Aorta (tissue), 5 donors: ENCODE results near the gene CCR5AS. TPM values are rescaled to one million over a fixed set of nuclear protein-coding genes. Genes with fewer than 3 reads are reported as not detected.

Experiments used
- ATAC-seq: fragments of 200-7000 bp; cut with Tn5 transposase; one replicate; pipeline ENCODE4 v1.9.1; 2022; ENCODE audit warnings: moderate library complexity; ENCODE audit not compliant: low FRiP score
- DNase-seq, 2 donors: peaks; one replicate each; pipeline ENCODE4 v3.0.0-alpha.2; 2020
- H3K27ac ChIP-seq, 2 donors: one replicate each; pipeline ENCODE4 v1.5.1; 2013; ENCODE audit warnings: low read length in 2 of 2, mild to moderate bottlenecking in 2 of 2, moderate library complexity in 2 of 2, control low read depth in 1 of 2, inconsistent platforms in 1 of 2, low read depth in 1 of 2
- H3K27me3 ChIP-seq, 2 donors: one replicate each; pipeline ENCODE4 v1.6.1; 2013; ENCODE audit warnings: control low read depth in 1 of 2, low read length in 1 of 2, mild to moderate bottlenecking in 1 of 2, moderate library complexity in 1 of 2; ENCODE audit not compliant: insufficient read depth in 2 of 2, control insufficient read depth in 1 of 2
- H3K36me3 ChIP-seq, 2 donors: one replicate each; pipeline ENCODE4 v1.6.1; 2013; ENCODE audit warnings: control low read depth in 1 of 2, low read length in 1 of 2, mild to moderate bottlenecking in 1 of 2; ENCODE audit not compliant: insufficient read depth in 2 of 2, control insufficient read depth in 1 of 2
- H3K4me1 ChIP-seq, 2 donors: one replicate each; pipeline ENCODE4 v1.6.1; 2013; ENCODE audit warnings: low read length in 2 of 2, control low read depth in 1 of 2, mild to moderate bottlenecking in 1 of 2, moderate library complexity in 1 of 2; ENCODE audit not compliant: insufficient read depth in 2 of 2, control insufficient read depth in 1 of 2
- H3K4me3 ChIP-seq, 2 donors: one replicate each; pipeline ENCODE4 v1.5.1; 2013; ENCODE audit warnings: low read length in 2 of 2, control low read depth in 1 of 2, mild to moderate bottlenecking in 1 of 2
- H3K9me3 ChIP-seq: one replicate; pipeline ENCODE4 v1.6.1; 2013; ENCODE audit warnings: mild to moderate bottlenecking, low read length; ENCODE audit not compliant: control insufficient read depth
- WGBS, 2 donors: extraction: QIAGEN DNeasy Blood & Tissue Kit; methylation state at CpG; one replicate each; pipeline ENCODE4 v1.1.7; 2013; 5-methylcytosine and 5-hydroxymethylcytosine counted together
- intact Hi-C, 2 donors: fragments of 100-400 bp; cut with DNase I; formaldehyde crosslinking; loops; one replicate each; pipeline versions ENCODE4 v1.14.2 to v1.15.0; 2022
- polyA plus RNA-seq, 2 donors: library from polyadenylated mRNA; stranded (reverse); fragments of 200-250 nt; gene quantifications; one replicate each; pipeline ENCODE4 v1.2.3, GENCODE V29; 2013
- total RNA-seq, 2 donors: library from RNA; stranded (reverse); fragmentation: NEBNext Ultra II Directional; extraction: Animal tissue kit (Norgen Biotek cat#: 25700); gene quantifications; one replicate each; pipeline ENCODE4 v1.2.1, GENCODE V29; 2021
- donor health status: healthy with polysubstance abuse.
- donor health status: Bipolar disorder and iron deficiency.
- donor health status: DM: no; HTN: no; CAD: no.
- donor health status: DM: no; HTN: no; CAD: no.
- donor health status: DM: yes; HTN: yes; CAD: no.

Gene CCR5AS

GRCh38 chr3:46325645-46326300 is 81.1 kb downstream of the CCR5AS start:
- no peak for DNase-seq
- Histone ChIP-seq H3K4me1 (no peaks in the 10 kb centered on the region), H3K4me3 (no peak overlapping the region), H3K27ac (no peak overlapping the region), H3K36me3 (no peaks in the 10 kb centered on the region), H3K9me3 (peaks cover 4% of the 10 kb centered on the region), H3K27me3 (no peaks in the 10 kb centered on the region)
- no peak for ATAC-seq
- intact Hi-C loops = no loop called here
- WGBS, 2 donors = 65 to 68% methylated on average over 1 of the region's 1 CpG

DNA sequence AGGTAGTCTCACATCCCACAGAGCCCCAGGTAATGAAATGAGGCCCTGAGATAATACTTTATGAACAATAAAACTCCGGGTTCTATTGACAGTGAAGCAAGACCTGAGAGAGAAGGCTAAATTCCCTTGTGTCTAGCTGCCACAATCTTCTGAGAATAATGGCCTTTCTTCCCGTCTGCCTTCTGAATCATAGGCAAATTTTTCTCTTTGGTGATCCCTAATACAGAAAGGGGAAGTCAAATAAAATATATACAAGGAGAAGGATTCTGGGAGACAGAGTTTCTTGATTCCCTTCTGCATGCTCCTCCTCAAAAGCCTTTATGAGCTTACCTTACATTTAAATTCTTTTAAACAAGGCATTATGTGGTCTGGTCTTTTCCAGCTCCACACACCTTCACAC is 82.8 kb downstream of the CCR5AS start:
- Histone ChIP-seq H3K27me3 (no peaks in the 10 kb centered on the region), H3K9me3 (peaks cover 4% of the 10 kb centered on the region), H3K4me1 (no peaks in the 10 kb centered on the region), H3K36me3 (no peaks in the 10 kb centered on the region), H3K27ac (no peak overlapping the region), H3K4me3 (no peak overlapping the region)
- ATAC-seq (no peak), DNase-seq (no peak)
- WGBS, 2 donors = 45 to 58% methylated on average over 2 of the region's 2 CpGs
- intact Hi-C loops = no loop called here

DNA sequence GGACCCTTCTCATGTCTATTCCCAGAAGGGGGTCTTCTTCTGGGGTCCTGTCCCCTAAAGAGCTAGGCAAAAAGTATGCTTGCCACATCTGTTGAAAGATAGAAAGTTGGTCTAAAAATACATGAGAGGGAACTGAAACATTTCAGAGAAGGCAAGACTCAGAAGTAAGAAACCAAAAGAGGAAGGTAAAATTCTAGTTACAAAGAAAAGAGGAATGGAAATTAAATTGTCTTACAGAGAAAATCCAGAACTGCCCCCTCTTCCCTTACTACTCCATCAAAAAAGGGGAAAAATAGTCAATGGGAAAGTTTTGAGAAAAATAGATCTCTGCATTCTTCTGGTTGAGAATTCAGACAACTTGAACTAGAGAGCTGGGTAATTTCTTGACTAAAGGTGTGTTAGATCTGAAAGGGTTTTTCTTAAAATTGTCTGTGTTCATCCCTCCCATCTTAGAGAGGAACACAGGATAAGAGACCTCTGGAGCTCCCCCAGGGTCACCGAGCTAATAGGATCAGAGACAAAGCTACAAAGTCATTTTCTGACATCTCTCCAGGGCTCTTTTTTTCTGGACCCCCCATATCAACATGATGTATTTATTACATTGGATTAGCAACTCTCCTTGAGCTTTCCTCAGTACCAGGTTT is 85.3 kb downstream of the CCR5AS start:
- intact Hi-C loops = no loop called here
- DNase-seq (no peak), ATAC-seq (no peak)
- 50 to 66% methylated on average over 1 of the region's 1 CpG for WGBS, 2 donors
- H3K4me3 ChIP-seq = no peak overlapping the region
- no peaks in the 10 kb centered on the region for H3K36me3 ChIP-seq
- H3K9me3 ChIP-seq = peaks cover 1% of the 10 kb centered on the region
- no peaks in the 10 kb centered on the region for H3K4me1 ChIP-seq
- H3K27ac ChIP-seq = no peak overlapping the region
- H3K27me3 ChIP-seq = no peaks in the 10 kb centered on the region

GRCh38 chr3:46318207-46318927 is 88.5 kb downstream of the CCR5AS start:
- H3K27ac ChIP-seq = no peak overlapping the region
- no peaks in the 10 kb centered on the region for H3K27me3 ChIP-seq
- whole genome bisulfite sequencing, 2 donors = 85 to 94% methylated on average over 3 of the region's 3 CpGs
- DNase-seq (no peak), ATAC-seq (no peak)
- intact Hi-C loops = no loop called here
- H3K36me3 ChIP-seq = no peaks in the 10 kb centered on the region
- H3K4me1 ChIP-seq = no peaks in the 10 kb centered on the region
- H3K4me3 ChIP-seq = no peak overlapping the region
- no peaks in the 10 kb centered on the region for H3K9me3 ChIP-seq

GRCh38 chr3:46316206-46316605 is 90.7 kb downstream of the CCR5AS start:
- no peak overlapping the region for H3K27ac ChIP-seq
- no peak overlapping the region for H3K4me3 ChIP-seq
- no peaks in the 10 kb centered on the region for H3K4me1 ChIP-seq
- no peak for ATAC-seq
- no peak for DNase-seq
- intact Hi-C loops = no loop called here
- no peaks in the 10 kb centered on the region for H3K9me3 ChIP-seq
- H3K27me3 ChIP-seq = no peaks in the 10 kb centered on the region
- H3K36me3 ChIP-seq = no peaks in the 10 kb centered on the region

DNA sequence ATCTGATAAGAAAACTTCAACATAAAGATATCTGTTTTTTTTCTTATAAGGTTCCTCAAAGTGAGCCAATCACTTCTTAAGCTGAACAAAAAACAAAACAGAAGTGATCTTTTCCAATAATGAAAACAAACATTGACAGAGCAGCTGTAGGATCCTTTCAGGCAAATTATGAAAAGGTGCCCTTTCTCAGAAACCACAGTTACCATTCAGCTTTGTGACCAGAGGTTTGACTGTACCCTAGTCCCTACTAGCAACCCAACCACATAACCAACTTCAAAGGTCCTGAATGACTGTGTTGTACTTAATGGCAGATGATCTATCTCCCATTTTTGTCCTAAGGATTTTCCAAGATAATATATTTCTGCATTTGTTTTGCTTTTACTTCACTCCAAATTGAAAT is 92.3 kb downstream of the CCR5AS start:
- H3K27me3 ChIP-seq = peaks cover 0 to 2% of the 10 kb centered on the region in 2 donors
- no peaks in the 10 kb centered on the region for H3K9me3 ChIP-seq
- no peak overlapping the region for H3K27ac ChIP-seq
- intact Hi-C loops = no loop called here
- H3K4me3 ChIP-seq = no peak overlapping the region
- ATAC-seq (no peak), DNase-seq (no peak)
- H3K4me1 ChIP-seq = no peaks in the 10 kb centered on the region
- no peaks in the 10 kb centered on the region for H3K36me3 ChIP-seq

Other genes starting within 250 kb of the CCR5AS start
- 10 to 100 TPM; 13.9 to 21.5 TPM for gene CCR1, start 198.8 kb downstream of the CCR5AS start, total RNA-seq
- gene CCR1, start 198.8 kb downstream of the CCR5AS start, polyA plus RNA-seq = 1 to 10 TPM; 1.2 to 5.1 TPM
- gene CCR3, start 164.6 kb downstream of the CCR5AS start, total RNA-seq = under 1 TPM in 1 of 2 donors, not detected in 1; 0.29 TPM
- gene CCR3, start 164.6 kb downstream of the CCR5AS start, polyA plus RNA-seq = not detected
- 1 to 10 TPM; 2.8 to 6.2 TPM for gene CCR2, start 53.0 kb downstream of the CCR5AS start, total RNA-seq
- under 1 TPM in 1 of 2 donors, not detected in 1; 0.18 TPM for gene CCR2, start 53.0 kb downstream of the CCR5AS start, polyA plus RNA-seq
- gene CCR5, start 36.1 kb downstream of the CCR5AS start, total RNA-seq = 1 to 10 TPM; 4.1 to 5.7 TPM
- 1 to 10 TPM in 1 of 2 donors, under 1 TPM in 1; 0.05 to 2.1 TPM for gene CCR5, start 36.1 kb downstream of the CCR5AS start, polyA plus RNA-seq
- gene CCRL2, start 193 bp upstream of the CCR5AS start, total RNA-seq = 1 to 10 TPM; 3.1 to 5.1 TPM
- gene CCRL2, start 193 bp upstream of the CCR5AS start, polyA plus RNA-seq = 1 to 10 TPM in 1 of 2 donors, under 1 TPM in 1; 0.59 to 1.8 TPM
- gene LTF, start 57.8 kb upstream of the CCR5AS start, total RNA-seq = 1 to 10 TPM; 3.2 to 5.5 TPM
- gene LTF, start 57.8 kb upstream of the CCR5AS start, polyA plus RNA-seq = under 1 TPM; 0.13 to 0.59 TPM
- not detected for gene RTP3, start 90.9 kb upstream of the CCR5AS start, total RNA-seq
- gene RTP3, start 90.9 kb upstream of the CCR5AS start, polyA plus RNA-seq = not detected
- 1 to 10 TPM in 1 of 2 donors, under 1 TPM in 1; 0.78 to 8.8 TPM for gene LRRC2, start 159.2 kb upstream of the CCR5AS start, total RNA-seq
- gene LRRC2, start 159.2 kb upstream of the CCR5AS start, polyA plus RNA-seq = under 1 TPM; 0.03 to 0.13 TPM
- not detected for gene FAM240A, start 205.5 kb upstream of the CCR5AS start, total RNA-seq
- gene FAM240A, start 205.5 kb upstream of the CCR5AS start, polyA plus RNA-seq = not detected